IMR-90 (cell line): Measurements from ENCODE around the gene CNTN4. TPM values are rescaled to one million over a fixed set of nuclear protein-coding genes. Genes with fewer than 3 reads are reported as not detected.

Source experiments
- ATAC-seq: fragments of 200-7000 bp; cut with Tn5 transposase; 2 replicates; pipeline ENCODE4 v1.9.1; 2020; ENCODE audit warnings: low read depth, mild to moderate bottlenecking, moderate library complexity
- BruUV-seq: library from RNA; stranded (reverse); fragments of 400-500 nt; replicated peaks from 2 replicates; lab custom pipeline; 2021; lab: Mats Ljungman, UMichigan
- CTCF ChIA-PET: fragments of 300-600 bp; formaldehyde crosslinking; extraction: SDS; loops from one replicate; lab custom pipeline; 2021; ENCODE audit warnings: antibody characterized with exemption; lab: Yijun Ruan, JAX
- POLR2A ChIA-PET: fragments of 300-600 bp; sonication (Branson Sonifier 250); formaldehyde crosslinking; loops from one replicate; lab custom pipeline; 2022; ENCODE audit warnings: antibody characterized with exemption; ENCODE audit not compliant: unreplicated experiment; lab: Charles Lee
- DNase-seq: peaks from one replicate; pipeline ENCODE4 v3.0.0; 2013
- H2AFZ ChIP-seq: replicated peaks from 2 replicates; pipeline ENCODE3; 2013; ENCODE audit warnings: low read length, mild to moderate bottlenecking; ENCODE audit not compliant: poor library complexity
- H2AK5ac ChIP-seq: 2 replicates; pipeline ENCODE4 v1.6.1; 2013; ENCODE audit warnings: low read depth, low read length, inconsistent platforms
- H2AK9ac ChIP-seq: replicated peaks from 2 replicates; pipeline ENCODE3; 2013; ENCODE audit warnings: mild to moderate bottlenecking, low read depth, low read length, moderate library complexity; ENCODE audit not compliant: poor library complexity
- H2BK120ac ChIP-seq: 2 replicates; pipeline ENCODE4 v1.6.1; 2013; ENCODE audit warnings: low read depth, low read length, inconsistent platforms
- H2BK15ac ChIP-seq: 3 replicates; pipeline ENCODE4 v1.6.1; 2013; ENCODE audit warnings: low read depth, low read length, inconsistent platforms
- H2BK20ac ChIP-seq: 2 replicates; pipeline ENCODE4 v1.6.1; 2013; ENCODE audit warnings: low read depth, mild to moderate bottlenecking, inconsistent platforms, low read length, moderate library complexity
- H2BK5ac ChIP-seq: 2 replicates; pipeline ENCODE4 v1.6.1; 2013; ENCODE audit warnings: mild to moderate bottlenecking, low read depth, low read length, inconsistent platforms; ENCODE audit not compliant: poor library complexity, severe bottlenecking
- H3K14ac ChIP-seq: replicated peaks from 2 replicates; pipeline ENCODE4 v1.6.1; 2013; ENCODE audit warnings: low read depth, low read length, inconsistent platforms
- H3K18ac ChIP-seq: 2 replicates; pipeline ENCODE4 v1.6.1; 2013; ENCODE audit warnings: low read depth, low read length, control low read depth
- H3K23ac ChIP-seq: 2 replicates; pipeline ENCODE4 v1.6.1; 2013; ENCODE audit warnings: low read depth, low read length, inconsistent platforms
- H3K27ac ChIP-seq: 2 replicates; pipeline ENCODE4 v1.5.1; 2013; ENCODE audit warnings: mild to moderate bottlenecking, control low read depth, low read length; ENCODE audit not compliant: insufficient read depth
- H3K27me3 ChIP-seq: 2 replicates; pipeline ENCODE4 v1.6.1; 2013; ENCODE audit warnings: low read length; ENCODE audit not compliant: control insufficient read depth, insufficient read depth
- H3K36me3 ChIP-seq: 2 replicates; pipeline ENCODE4 v1.6.1; 2013; ENCODE audit warnings: low read length, mixed read lengths; ENCODE audit not compliant: control insufficient read depth, insufficient read depth
- H3K4ac ChIP-seq: 2 replicates; pipeline ENCODE4 v1.6.1; 2013; ENCODE audit warnings: low read depth, low read length, inconsistent platforms
- H3K4me1 ChIP-seq: 2 replicates; pipeline ENCODE4 v1.6.1; 2013; ENCODE audit warnings: low read length, mixed read lengths; ENCODE audit not compliant: control insufficient read depth, insufficient read depth
- H3K4me2 ChIP-seq: 2 replicates; pipeline ENCODE4 v1.6.1; 2013; ENCODE audit warnings: low read depth, mild to moderate bottlenecking, control low read depth, low read length, moderate library complexity
- H3K4me3 ChIP-seq: 2 replicates; pipeline ENCODE4 v1.5.1; 2013; ENCODE audit warnings: low read depth, mild to moderate bottlenecking, control low read depth, low read length, moderate library complexity; ENCODE audit not compliant: insufficient read depth
- H3K56ac ChIP-seq: 2 replicates; pipeline ENCODE4 v1.6.1; 2013; ENCODE audit warnings: low read length, inconsistent platforms; ENCODE audit not compliant: insufficient read depth; ENCODE audit errors: extremely low read depth
- H3K79me1 ChIP-seq, 2 experiments: 2 replicates each; pipeline ENCODE4 v1.6.1; 2013; ENCODE audit warnings: low read length in 2 of 2, inconsistent platforms in 1 of 2, low read depth in 1 of 2
- H3K9ac ChIP-seq: 2 replicates; pipeline ENCODE4 v1.6.1; 2013; ENCODE audit warnings: low read depth, low read length, control low read depth
- H3K9me1 ChIP-seq: 2 replicates; pipeline ENCODE4 v1.6.1; 2013; ENCODE audit warnings: low read length, inconsistent platforms; ENCODE audit not compliant: insufficient read depth
- H3K9me3 ChIP-seq: 2 replicates; pipeline ENCODE4 v1.6.1; 2013; ENCODE audit warnings: low read length; ENCODE audit not compliant: control insufficient read depth, insufficient read depth
- H4K20me1 ChIP-seq: 2 replicates; pipeline ENCODE4 v1.6.1; 2013; ENCODE audit warnings: low read length, inconsistent platforms; ENCODE audit not compliant: insufficient read depth
- H4K5ac ChIP-seq: 2 replicates; pipeline ENCODE4 v1.6.1; 2013; ENCODE audit warnings: mild to moderate bottlenecking, low read depth, low read length, control low read depth
- H4K8ac ChIP-seq, 2 experiments: 2 replicates each; pipeline ENCODE4 v1.6.1; 2013; ENCODE audit warnings: low read depth in 2 of 2, low read length in 2 of 2, control low read depth in 1 of 2, inconsistent platforms in 1 of 2
- H4K91ac ChIP-seq: 2 replicates; pipeline ENCODE4 v1.6.1; 2013; ENCODE audit warnings: low read depth, low read length, inconsistent platforms; ENCODE audit not compliant: insufficient read depth
- CEBPB ChIP-seq: IDR thresholded peaks from 2 replicates; pipeline ENCODE4 v1.6.1; 2012; ENCODE audit warnings: low read depth, low read length, improper control_type of control experiment
- CHD1 ChIP-seq: IDR thresholded peaks from 2 replicates; pipeline ENCODE4 v1.6.1; 2012; ENCODE audit warnings: low read depth, low read length, improper control_type of control experiment
- CTCF ChIP-seq: conservative IDR thresholded peaks from 2 replicates; pipeline ENCODE4 v1.5.1; 2012; ENCODE audit warnings: mild to moderate bottlenecking, low read depth, low read length, improper control_type of control experiment
- MAZ ChIP-seq: IDR thresholded peaks from 2 replicates; pipeline ENCODE4 v1.6.1; 2012; ENCODE audit warnings: low read depth, mild to moderate bottlenecking, low read length, improper control_type of control experiment, moderate library complexity, borderline replicate concordance
- MXI1 ChIP-seq: IDR thresholded peaks from 2 replicates; pipeline ENCODE4 v1.6.1; 2012; ENCODE audit warnings: low read depth, mild to moderate bottlenecking, low read length, moderate library complexity, borderline replicate concordance
- POLR2A ChIP-seq: IDR thresholded peaks from 2 replicates; pipeline ENCODE4 v1.6.1; 2012; ENCODE audit warnings: mild to moderate bottlenecking, low read depth, low read length
- RAD21 ChIP-seq: IDR thresholded peaks from 2 replicates; pipeline ENCODE4 v1.6.1; 2012; ENCODE audit warnings: low read length, improper control_type of control experiment
- SMC3 ChIP-seq: fragments of 150-350 bp; IDR thresholded peaks from 2 replicates; pipeline ENCODE4 v1.6.1; 2016; ENCODE audit warnings: low read depth, mild to moderate bottlenecking, antibody characterized with exemption, low read length, moderate library complexity
- WGBS, 2 experiments: methylation state at CpG; one replicate each; pipeline versions ENCODE4 v1.1.5 to v1.1.7; 2013; ENCODE audit warnings: missing lambda C conversion rate in 2 of 2; ENCODE audit not compliant: insufficient read length in 1 of 2; ENCODE audit errors: extremely low coverage in 2 of 2; 5-methylcytosine and 5-hydroxymethylcytosine counted together
- dilution Hi-C: fragments of 300-500 bp; cut with HindIII; formaldehyde crosslinking; loops from one replicate; pipeline ENCODE4 v1.14.3; 2018; ENCODE audit warnings: low sequenced_read_pairs; ENCODE audit not compliant: unreplicated experiment
- in situ Hi-C: fragments of 300-500 bp; cut with MboI; formaldehyde crosslinking; loops from 3 replicates; pipeline ENCODE4 v1.14.3; 2019; ENCODE audit warnings: low sequenced_read_pairs, inconsistent platforms, mixed read lengths
- intact Hi-C: fragments of 100-400 bp; cut with micrococcal nuclease; formaldehyde crosslinking; loops from 2 replicates; pipeline ENCODE4 v1.10.0; 2022
- polyA plus RNA-seq, 3 experiments: library from polyadenylated mRNA; depleted of rRNA; stranded (reverse); fragments of >200 nt; gene quantifications; 2 replicates each; pipeline ENCODE4 v1.2.3, GENCODE V29; 2012; ENCODE audit warnings: low replicate concordance in 1 of 3
- total RNA-seq: library from RNA; depleted of rRNA; stranded (reverse); fragments of >200 nt; gene quantifications from 2 replicates; pipeline ENCODE4 v1.2.3, GENCODE V29; 2012

The CNTN4 gene
- total and polyA plus RNA-seq, 2 of the 4 experiments (the other 2 are of a cell fraction) = under 0.01 TPM; not detected in 1

- H3K14ac ChIP-seq = no peak overlapping the region
- dilution Hi-C loops (no loop called here), in situ Hi-C loops (no loop called here), intact Hi-C loops (no loop called here)
- no peak overlapping the region for H2BK15ac ChIP-seq
- no peaks in the 10 kb centered on the region for H3K9me1 ChIP-seq
- no peak overlapping the region for H3K23ac ChIP-seq
- no peaks in the 10 kb centered on the region for H3K9me3 ChIP-seq
- H3K4ac ChIP-seq = no peak overlapping the region
- H4K91ac ChIP-seq = no peak overlapping the region
- no peak overlapping the region for H3K18ac ChIP-seq
- BruUV-seq = no TSS peak
- H2AK5ac ChIP-seq = no peak overlapping the region
- ATAC-seq = no peak
- WGBS, 2 experiments = no CpG with 5 or more reads among the region's 5 CpGs
- no peak overlapping the region for H2BK20ac ChIP-seq
- H3K79me1 ChIP-seq = no peaks in the 10 kb centered on the region
- no peak overlapping the region for H2BK5ac ChIP-seq
- no peak overlapping the region for H3K56ac ChIP-seq
- ChIA-PET CTCF (no interaction called here), POLR2A (no interaction called here)
- H4K5ac ChIP-seq = no peak overlapping the region
- no peak overlapping the region for H3K27ac ChIP-seq
- DNase-seq = no peak
- H2BK120ac ChIP-seq = no peak overlapping the region
- no peaks in the 10 kb centered on the region for H4K20me1 ChIP-seq
- no peaks in the 10 kb centered on the region for H3K27me3 ChIP-seq
- H2AK9ac ChIP-seq = no peak overlapping the region
- no peak overlapping the region for H3K9ac ChIP-seq
- no peak for TF ChIP-seq RAD21
- TF ChIP-seq MAZ = no peak
- TF ChIP-seq SMC3 = no peak
- no peak for TF ChIP-seq POLR2A
- TF ChIP-seq CEBPB = peak; percentile 35; the same call in 1 of the 2 replicates
- TF ChIP-seq CTCF = no peak
- TF ChIP-seq CHD1 = no peak
- TF ChIP-seq MXI1 = no peak
- no peak overlapping the region for H3K4me3 ChIP-seq
- H3K4me2 ChIP-seq = no peak overlapping the region
- no peak overlapping the region for H4K8ac ChIP-seq
- no peaks in the 10 kb centered on the region for H3K4me1 ChIP-seq
- no peak overlapping the region for H2AFZ ChIP-seq
- no peaks in the 10 kb centered on the region for H3K36me3 ChIP-seq
These were observed 607.6 kb downstream of the CNTN4 start for GRCh38 chr3:2706144-2706835.
